Measurements from ENCODE around the gene CBARP.

Gene CBARP

GRCh38 chr19:1227304-1228054, 10.3 kb downstream of the CBARP start:
- no peak for TF ChIP-seq CTCF (conservative IDR thresholded peaks at IDR 0.05; ENCODE audit: low read depth, low read length)
- Histone ChIP-seq H3K4me3 (IDR thresholded peaks at IDR 0.05; ENCODE audit: insufficient read depth, low read depth, low read length) (no peak overlapping the region), H3K79me2 (ENCODE audit: insufficient read depth, low read depth) (no peaks in the 10 kb centered on the region), H3K9ac (no peak overlapping the region), H3K27ac (no peak overlapping the region), H3K4me2 (no peak overlapping the region), H4K20me1 (ENCODE audit: insufficient read depth) (no peaks in the 10 kb centered on the region), H2AFZ (ENCODE audit: low read depth) (no peak overlapping the region), H3K27me3 (ENCODE audit: insufficient read depth, low read depth) (no peaks in the 10 kb centered on the region), H3K36me3 (ENCODE audit: insufficient read depth) (no peaks in the 10 kb centered on the region), H3K4me1 (ENCODE audit: low read depth, poor library complexity, severe bottlenecking) (no peaks in the 10 kb centered on the region)

- H3K9ac ChIP-seq: no peak overlapping the region
- no peaks in the 10 kb centered on the region for H3K36me3 ChIP-seq (ENCODE audit: insufficient read depth)
- TF ChIP-seq CTCF (conservative IDR thresholded peaks at IDR 0.05; ENCODE audit: low read depth, low read length): no peak
Measured at GRCh38 chr19:1226522-1227303, 11.1 kb downstream of the CBARP start.

GRCh38 chr19:1226227-1226518, 11.6 kb downstream of the CBARP start:
- Histone ChIP-seq H3K27ac (no peak overlapping the region), H2AFZ (ENCODE audit: low read depth) (no peak overlapping the region), H3K4me2 (no peak overlapping the region), H3K79me2 (ENCODE audit: insufficient read depth, low read depth) (no peaks in the 10 kb centered on the region), H3K36me3 (ENCODE audit: insufficient read depth) (no peaks in the 10 kb centered on the region), H3K4me3 (IDR thresholded peaks at IDR 0.05; ENCODE audit: insufficient read depth, low read depth, low read length) (no peak overlapping the region), H3K4me1 (ENCODE audit: low read depth, poor library complexity, severe bottlenecking) (no peaks in the 10 kb centered on the region), H4K20me1 (ENCODE audit: insufficient read depth) (no peaks in the 10 kb centered on the region), H3K9ac (no peak overlapping the region), H3K27me3 (ENCODE audit: insufficient read depth, low read depth) (no peaks in the 10 kb centered on the region)
- TF ChIP-seq CTCF (conservative IDR thresholded peaks at IDR 0.05; ENCODE audit: low read depth, low read length): no peak

More at GRCh38 chr19:1226522-1227303, 11.1 kb downstream of the CBARP start:
- H2AFZ ChIP-seq (ENCODE audit: low read depth): no peak overlapping the region
- H3K4me1 ChIP-seq (ENCODE audit: low read depth, poor library complexity, severe bottlenecking): no peaks in the 10 kb centered on the region
- H3K27ac ChIP-seq: no peak overlapping the region
- no peak overlapping the region for H3K4me2 ChIP-seq
- H4K20me1 ChIP-seq (ENCODE audit: insufficient read depth): no peaks in the 10 kb centered on the region
- no peaks in the 10 kb centered on the region for H3K79me2 ChIP-seq (ENCODE audit: insufficient read depth, low read depth)
- H3K27me3 ChIP-seq (ENCODE audit: insufficient read depth, low read depth): no peaks in the 10 kb centered on the region
- H3K4me3 ChIP-seq (IDR thresholded peaks at IDR 0.05; ENCODE audit: insufficient read depth, low read depth, low read length): no peak overlapping the region

- TF ChIP-seq CTCF (conservative IDR thresholded peaks at IDR 0.05; ENCODE audit: low read depth, low read length): no peak
- Histone ChIP-seq H3K79me2 (ENCODE audit: insufficient read depth, low read depth) (no peaks in the 10 kb centered on the region), H3K27me3 (ENCODE audit: insufficient read depth, low read depth) (no peaks in the 10 kb centered on the region), H3K36me3 (ENCODE audit: insufficient read depth) (no peaks in the 10 kb centered on the region), H2AFZ (ENCODE audit: low read depth) (no peak overlapping the region), H3K4me2 (no peak overlapping the region), H3K27ac (no peak overlapping the region), H3K4me1 (ENCODE audit: low read depth, poor library complexity, severe bottlenecking) (no peaks in the 10 kb centered on the region), H3K9ac (no peak overlapping the region), H3K4me3 (IDR thresholded peaks at IDR 0.05; ENCODE audit: insufficient read depth, low read depth, low read length) (no peak overlapping the region), H4K20me1 (ENCODE audit: insufficient read depth) (no peaks in the 10 kb centered on the region)
Measured at GRCh38 chr19:1225440-1226226, 12.2 kb downstream of the CBARP start.
